HCT116 (cell line): ENCODE measurements around the gene FAM167B.

Source experiments
- EZH2 ChIP-seq: fragments of 200-600 bp; sonication (generic); IDR thresholded peaks from 2 replicates; pipeline ENCODE4 v1.6.1; 2017; ENCODE audit warnings: antibody characterized with exemption, mixed run types
- EZH2phosphoT487 ChIP-seq: fragments of 200-600 bp; IDR thresholded peaks from 2 replicates; pipeline ENCODE4 v1.6.1; 2018; ENCODE audit warnings: antibody characterized with exemption, borderline replicate concordance
- POLR2A ChIP-seq: IDR thresholded peaks from 2 replicates; pipeline ENCODE4 v1.7.0; 2011; ENCODE audit warnings: borderline replicate concordance; ENCODE audit not compliant: insufficient read depth, insufficient read length; ENCODE audit errors: extremely low read depth
- POLR2AphosphoS5 ChIP-seq: IDR thresholded peaks from 2 replicates; pipeline ENCODE4 v1.6.1; 2011; ENCODE audit warnings: mild to moderate bottlenecking, low read depth, low read length, moderate library complexity
- RAD21 ChIP-seq: IDR thresholded peaks from 2 replicates; pipeline ENCODE4 v1.6.1; 2012; ENCODE audit warnings: low read depth, mild to moderate bottlenecking
- SIN3A ChIP-seq: IDR thresholded peaks from 2 replicates; pipeline ENCODE4 v1.6.1; 2012; ENCODE audit warnings: low read depth
- SP1 ChIP-seq: IDR thresholded peaks from 2 replicates; pipeline ENCODE4 v1.6.1; 2012; ENCODE audit warnings: low read depth
- TCF7L2 ChIP-seq: IDR thresholded peaks from 2 replicates; pipeline ENCODE4 v1.7.0; 2011; ENCODE audit warnings: borderline replicate concordance, inconsistent platforms; ENCODE audit not compliant: insufficient read depth, insufficient read length; ENCODE audit errors: extremely low read depth
- YY1 ChIP-seq: IDR thresholded peaks from 2 replicates; pipeline ENCODE4 v1.6.1; 2011; ENCODE audit warnings: low read length, low read depth, moderate library complexity, mild to moderate bottlenecking; ENCODE audit not compliant: insufficient replicate concordance; ENCODE audit errors: extremely low read depth
- ZNF274 ChIP-seq: fragments of 200-500 bp; sonication (Bioruptor generic); IDR thresholded peaks from 2 replicates; pipeline ENCODE4 v1.6.1; 2014; ENCODE audit warnings: mild to moderate bottlenecking, low read depth, low read length, inconsistent platforms
- TF ChIP-seq, protein P1 (sequence below), 3 experiments: fragments of 200-600 bp in 1 of 3; sonication (generic) in 1 of 3; IDR thresholded peaks in 2 of 3; conservative IDR thresholded peaks in 1 of 3; 2 replicates each; pipeline ENCODE4 v1.5.1; 2012 to 2017; ENCODE audit warnings: low read depth in 2 of 3, low read length in 2 of 3, antibody characterized with exemption in 1 of 3, borderline replicate concordance in 1 of 3, control low read depth in 1 of 3, mild to moderate bottlenecking in 1 of 3, mixed read lengths in 1 of 3, mixed run types in 1 of 3, moderate library complexity in 1 of 3; ENCODE audit not compliant: insufficient read depth in 1 of 3
- TF ChIP-seq, protein P2 (sequence below): IDR thresholded peaks from 2 replicates; pipeline ENCODE4 v1.6.1; 2012
- TF ChIP-seq, protein P3 (sequence below): IDR thresholded peaks from 2 replicates; pipeline ENCODE4 v1.6.1; 2012
- TF ChIP-seq, protein P4 (sequence below): IDR thresholded peaks from 2 replicates; pipeline ENCODE4 v1.6.1; 2012; ENCODE audit warnings: low read depth

DNA sequence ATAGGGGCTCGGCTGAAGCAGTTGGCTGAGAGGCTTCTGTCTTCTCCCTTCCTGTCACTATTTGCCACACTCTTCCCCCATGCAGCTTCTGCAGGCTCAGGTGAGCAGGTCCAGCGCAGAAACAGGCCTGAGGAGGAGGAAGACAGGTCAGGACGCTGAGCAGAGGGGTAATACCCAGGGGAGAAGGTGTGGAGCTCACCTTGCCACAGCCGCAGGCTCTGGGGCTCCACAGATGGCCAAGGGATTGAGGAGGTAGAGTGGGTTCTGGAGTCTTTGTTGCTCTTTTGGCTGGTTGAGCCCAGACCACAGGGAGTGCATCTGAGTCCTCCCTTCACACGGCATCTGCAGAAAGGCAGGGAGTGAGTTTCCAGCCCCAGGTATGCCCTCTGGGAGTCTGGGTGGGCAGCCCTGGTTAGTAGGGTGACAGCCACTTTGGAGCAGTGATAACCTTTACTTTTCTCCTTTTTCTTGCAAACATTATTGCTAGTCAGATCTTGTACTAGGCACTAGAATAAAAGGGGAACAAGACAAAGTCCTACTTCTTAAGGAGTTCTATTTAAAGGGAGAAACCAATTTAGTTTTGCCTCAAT lies 15.1 kb upstream of the FAM167B start:
- TF ChIP-seq, protein P1, sequence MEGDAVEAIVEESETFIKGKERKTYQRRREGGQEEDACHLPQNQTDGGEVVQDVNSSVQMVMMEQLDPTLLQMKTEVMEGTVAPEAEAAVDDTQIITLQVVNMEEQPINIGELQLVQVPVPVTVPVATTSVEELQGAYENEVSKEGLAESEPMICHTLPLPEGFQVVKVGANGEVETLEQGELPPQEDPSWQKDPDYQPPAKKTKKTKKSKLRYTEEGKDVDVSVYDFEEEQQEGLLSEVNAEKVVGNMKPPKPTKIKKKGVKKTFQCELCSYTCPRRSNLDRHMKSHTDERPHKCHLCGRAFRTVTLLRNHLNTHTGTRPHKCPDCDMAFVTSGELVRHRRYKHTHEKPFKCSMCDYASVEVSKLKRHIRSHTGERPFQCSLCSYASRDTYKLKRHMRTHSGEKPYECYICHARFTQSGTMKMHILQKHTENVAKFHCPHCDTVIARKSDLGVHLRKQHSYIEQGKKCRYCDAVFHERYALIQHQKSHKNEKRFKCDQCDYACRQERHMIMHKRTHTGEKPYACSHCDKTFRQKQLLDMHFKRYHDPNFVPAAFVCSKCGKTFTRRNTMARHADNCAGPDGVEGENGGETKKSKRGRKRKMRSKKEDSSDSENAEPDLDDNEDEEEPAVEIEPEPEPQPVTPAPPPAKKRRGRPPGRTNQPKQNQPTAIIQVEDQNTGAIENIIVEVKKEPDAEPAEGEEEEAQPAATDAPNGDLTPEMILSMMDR (IDR thresholded peaks at IDR 0.05 in 2 of 3, conservative IDR thresholded peaks at IDR 0.05 in 1 of 3; ENCODE audit: borderline replicate concordance in 1 of 3, insufficient read depth in 1 of 3, low read depth in 2 of 3, low read length in 2 of 3), result no peak
- no peak for TF ChIP-seq POLR2A
- TF ChIP-seq SIN3A, result no peak
- TF ChIP-seq, protein P2, sequence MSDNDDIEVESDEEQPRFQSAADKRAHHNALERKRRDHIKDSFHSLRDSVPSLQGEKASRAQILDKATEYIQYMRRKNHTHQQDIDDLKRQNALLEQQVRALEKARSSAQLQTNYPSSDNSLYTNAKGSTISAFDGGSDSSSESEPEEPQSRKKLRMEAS, result no peak
- no peak for TF ChIP-seq TCF7L2
- no peak for TF ChIP-seq YY1
- TF ChIP-seq, protein P3, sequence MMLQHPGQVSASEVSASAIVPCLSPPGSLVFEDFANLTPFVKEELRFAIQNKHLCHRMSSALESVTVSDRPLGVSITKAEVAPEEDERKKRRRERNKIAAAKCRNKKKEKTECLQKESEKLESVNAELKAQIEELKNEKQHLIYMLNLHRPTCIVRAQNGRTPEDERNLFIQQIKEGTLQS, result no peak
- TF ChIP-seq POLR2AphosphoS5, result no peak
- TF ChIP-seq EZH2phosphoT487, result no peak
- TF ChIP-seq RAD21, result no peak
- no peak for TF ChIP-seq ZNF274
- TF ChIP-seq, protein P4, sequence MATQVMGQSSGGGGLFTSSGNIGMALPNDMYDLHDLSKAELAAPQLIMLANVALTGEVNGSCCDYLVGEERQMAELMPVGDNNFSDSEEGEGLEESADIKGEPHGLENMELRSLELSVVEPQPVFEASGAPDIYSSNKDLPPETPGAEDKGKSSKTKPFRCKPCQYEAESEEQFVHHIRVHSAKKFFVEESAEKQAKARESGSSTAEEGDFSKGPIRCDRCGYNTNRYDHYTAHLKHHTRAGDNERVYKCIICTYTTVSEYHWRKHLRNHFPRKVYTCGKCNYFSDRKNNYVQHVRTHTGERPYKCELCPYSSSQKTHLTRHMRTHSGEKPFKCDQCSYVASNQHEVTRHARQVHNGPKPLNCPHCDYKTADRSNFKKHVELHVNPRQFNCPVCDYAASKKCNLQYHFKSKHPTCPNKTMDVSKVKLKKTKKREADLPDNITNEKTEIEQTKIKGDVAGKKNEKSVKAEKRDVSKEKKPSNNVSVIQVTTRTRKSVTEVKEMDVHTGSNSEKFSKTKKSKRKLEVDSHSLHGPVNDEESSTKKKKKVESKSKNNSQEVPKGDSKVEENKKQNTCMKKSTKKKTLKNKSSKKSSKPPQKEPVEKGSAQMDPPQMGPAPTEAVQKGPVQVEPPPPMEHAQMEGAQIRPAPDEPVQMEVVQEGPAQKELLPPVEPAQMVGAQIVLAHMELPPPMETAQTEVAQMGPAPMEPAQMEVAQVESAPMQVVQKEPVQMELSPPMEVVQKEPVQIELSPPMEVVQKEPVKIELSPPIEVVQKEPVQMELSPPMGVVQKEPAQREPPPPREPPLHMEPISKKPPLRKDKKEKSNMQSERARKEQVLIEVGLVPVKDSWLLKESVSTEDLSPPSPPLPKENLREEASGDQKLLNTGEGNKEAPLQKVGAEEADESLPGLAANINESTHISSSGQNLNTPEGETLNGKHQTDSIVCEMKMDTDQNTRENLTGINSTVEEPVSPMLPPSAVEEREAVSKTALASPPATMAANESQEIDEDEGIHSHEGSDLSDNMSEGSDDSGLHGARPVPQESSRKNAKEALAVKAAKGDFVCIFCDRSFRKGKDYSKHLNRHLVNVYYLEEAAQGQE, result no peak
- no peak for TF ChIP-seq EZH2
- TF ChIP-seq SP1, result no peak
